DOHH2 (cell line): ENCODE results near the gene GREM1.

Source experiments
- H3F3A ChIP-seq: fragments of 200-600 bp; sonication (generic), shearing (Covaris generic); 2 replicates; pipeline ENCODE4 v1.6.0; 2016; ENCODE audit warnings: antibody characterized with exemption, mild to moderate bottlenecking; ENCODE audit not compliant: control insufficient read depth, insufficient read depth
- H3K27ac ChIP-seq: fragments of 200-600 bp; sonication (generic); 2 replicates; pipeline ENCODE4 v1.5.1; 2014; ENCODE audit warnings: low read depth, mild to moderate bottlenecking, low read length, moderate library complexity
- H3K27me3 ChIP-seq: fragments of 200-600 bp; sonication (generic); 2 replicates; pipeline ENCODE4 v1.6.1; 2014; ENCODE audit warnings: mild to moderate bottlenecking, low read length, mixed read lengths; ENCODE audit not compliant: control insufficient read depth
- H3K36me3 ChIP-seq: fragments of 200-600 bp; sonication (generic); 2 replicates; pipeline ENCODE4 v1.6.1; 2014; ENCODE audit warnings: mild to moderate bottlenecking, low read length, moderate library complexity, mixed read lengths; ENCODE audit not compliant: control insufficient read depth
- H3K4me1 ChIP-seq: fragments of 200-600 bp; sonication (generic); 2 replicates; pipeline ENCODE4 v1.6.1; 2014; ENCODE audit warnings: mild to moderate bottlenecking, low read length, mixed read lengths; ENCODE audit not compliant: control insufficient read depth
- H3K4me2 ChIP-seq: fragments of 200-600 bp; sonication (generic); 2 replicates; pipeline ENCODE4 v1.6.0; 2014; ENCODE audit warnings: mild to moderate bottlenecking, low read length, moderate library complexity
- H3K4me3 ChIP-seq: fragments of 200-600 bp; sonication (generic); 2 replicates; pipeline ENCODE4 v1.5.1; 2014; ENCODE audit warnings: mild to moderate bottlenecking, low read length, mixed read lengths
- H3K79me2 ChIP-seq: fragments of 200-600 bp; sonication (generic); 2 replicates; pipeline ENCODE4 v1.6.1; 2014; ENCODE audit warnings: mild to moderate bottlenecking, low read length, mixed read lengths; ENCODE audit not compliant: control insufficient read depth
- H3K9me2 ChIP-seq: fragments of 200-600 bp; sonication (generic); replicated peaks from 2 replicates; pipeline ENCODE4 v1.6.1; 2014; ENCODE audit warnings: mild to moderate bottlenecking, low read length, mixed read lengths; ENCODE audit not compliant: control insufficient read depth
- H3K9me3 ChIP-seq: fragments of 200-600 bp; sonication (generic); 2 replicates; pipeline ENCODE4 v1.6.1; 2014; ENCODE audit warnings: antibody characterized with exemption, low read length, mixed read lengths; ENCODE audit not compliant: control insufficient read depth, insufficient read depth
- H4K20me1 ChIP-seq: fragments of 200-600 bp; sonication (generic); 2 replicates; pipeline ENCODE4 v1.6.0; 2014; ENCODE audit warnings: low read depth, mild to moderate bottlenecking, antibody characterized with exemption, low read length, moderate library complexity; ENCODE audit not compliant: control insufficient read depth, insufficient read depth
- EZH2phosphoT487 ChIP-seq: fragments of 200-600 bp; sonication (generic); IDR thresholded peaks from 2 replicates; pipeline ENCODE4 v1.6.1; 2017; ENCODE audit warnings: borderline replicate concordance, mild to moderate bottlenecking, antibody characterized with exemption, low read length, moderate library complexity, mixed read lengths
- TF ChIP-seq, protein P1 (sequence below): fragments of 200-600 bp; sonication (generic); IDR thresholded peaks from one replicate; pipeline ENCODE4 v1.5.1; 2014; ENCODE audit warnings: antibody characterized with exemption, mild to moderate bottlenecking, low read depth, low read length; ENCODE audit not compliant: poor library complexity, severe bottlenecking

GREM1 gene

DNA sequence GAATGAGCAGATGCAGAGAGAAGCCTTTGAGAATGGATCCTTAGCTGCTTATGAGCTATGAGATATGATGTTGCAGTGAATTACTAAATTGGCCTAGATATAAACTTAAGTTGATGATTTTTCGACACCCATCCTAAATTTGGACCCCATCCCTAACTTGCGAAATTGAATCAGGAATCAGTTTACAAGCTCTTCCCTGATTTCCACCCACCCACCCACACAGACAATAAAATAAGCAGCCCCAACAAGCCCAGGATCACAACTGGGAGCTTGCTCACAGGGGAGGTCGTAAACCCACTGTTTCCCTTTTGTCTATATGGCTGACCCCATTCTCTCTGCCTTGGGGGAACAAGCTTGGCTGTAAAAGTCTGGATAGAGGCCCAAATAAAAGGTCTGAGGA lies 57.3 kb downstream of the GREM1 start:
- Histone ChIP-seq H3K4me2 (no peak overlapping the region), H3K36me3 (no peaks in the 10 kb centered on the region), H3K9me2 (no peaks in the 10 kb centered on the region), H4K20me1 (no peaks in the 10 kb centered on the region), H3K27me3 (no peaks in the 10 kb centered on the region), H3K9me3 (no peaks in the 10 kb centered on the region), H3K27ac (no peak overlapping the region), H3K4me1 (no peaks in the 10 kb centered on the region), H3K79me2 (no peaks in the 10 kb centered on the region), H3F3A (no peaks in the 10 kb centered on the region), H3K4me3 (no peak overlapping the region)
- TF ChIP-seq, protein P1, sequence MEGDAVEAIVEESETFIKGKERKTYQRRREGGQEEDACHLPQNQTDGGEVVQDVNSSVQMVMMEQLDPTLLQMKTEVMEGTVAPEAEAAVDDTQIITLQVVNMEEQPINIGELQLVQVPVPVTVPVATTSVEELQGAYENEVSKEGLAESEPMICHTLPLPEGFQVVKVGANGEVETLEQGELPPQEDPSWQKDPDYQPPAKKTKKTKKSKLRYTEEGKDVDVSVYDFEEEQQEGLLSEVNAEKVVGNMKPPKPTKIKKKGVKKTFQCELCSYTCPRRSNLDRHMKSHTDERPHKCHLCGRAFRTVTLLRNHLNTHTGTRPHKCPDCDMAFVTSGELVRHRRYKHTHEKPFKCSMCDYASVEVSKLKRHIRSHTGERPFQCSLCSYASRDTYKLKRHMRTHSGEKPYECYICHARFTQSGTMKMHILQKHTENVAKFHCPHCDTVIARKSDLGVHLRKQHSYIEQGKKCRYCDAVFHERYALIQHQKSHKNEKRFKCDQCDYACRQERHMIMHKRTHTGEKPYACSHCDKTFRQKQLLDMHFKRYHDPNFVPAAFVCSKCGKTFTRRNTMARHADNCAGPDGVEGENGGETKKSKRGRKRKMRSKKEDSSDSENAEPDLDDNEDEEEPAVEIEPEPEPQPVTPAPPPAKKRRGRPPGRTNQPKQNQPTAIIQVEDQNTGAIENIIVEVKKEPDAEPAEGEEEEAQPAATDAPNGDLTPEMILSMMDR, result no peak
- TF ChIP-seq EZH2phosphoT487, result no peak

DNA sequence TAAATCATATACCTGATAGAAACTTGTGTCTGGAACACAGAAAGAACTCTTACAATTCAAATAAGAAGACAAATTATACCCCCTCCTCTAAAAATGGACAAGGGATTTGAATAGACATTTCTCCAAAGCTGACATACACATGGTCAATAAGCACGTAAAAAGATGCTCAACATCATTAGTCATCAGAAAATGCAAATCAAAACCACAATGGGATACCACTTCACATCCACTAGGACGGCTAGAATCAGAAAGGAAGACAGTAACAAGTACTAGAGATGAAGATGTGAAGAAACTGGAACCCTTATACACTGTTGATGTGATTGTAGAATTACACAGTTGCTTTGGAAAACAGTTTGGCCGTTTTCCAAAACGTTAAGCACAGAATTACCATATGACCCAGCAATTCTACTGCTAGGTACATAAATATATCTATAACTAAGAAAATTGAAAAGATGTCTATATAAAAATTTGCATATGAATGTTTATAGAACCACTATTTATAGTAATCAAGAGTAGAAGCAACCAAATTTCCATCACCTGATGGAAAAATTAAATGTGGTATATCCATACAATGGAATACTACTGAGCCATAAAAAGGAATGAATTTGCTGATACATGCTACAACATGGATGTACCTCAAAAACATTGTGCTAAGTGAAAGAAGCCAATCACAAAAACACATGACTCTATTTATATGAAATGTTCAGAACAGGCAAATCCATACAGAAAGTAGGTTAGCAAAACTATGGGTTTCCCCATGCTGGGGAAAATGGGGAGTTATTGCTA lies 60.8 kb downstream of the GREM1 start:
- H3K9me3 ChIP-seq, result no peaks in the 10 kb centered on the region
- H3K9me2 ChIP-seq, result no peaks in the 10 kb centered on the region
- H3K27me3 ChIP-seq, result no peaks in the 10 kb centered on the region
- no peaks in the 10 kb centered on the region for H3K36me3 ChIP-seq
- no peak overlapping the region for H3K4me3 ChIP-seq
- H3K4me1 ChIP-seq, result no peaks in the 10 kb centered on the region
- TF ChIP-seq, protein P1, result no peak
- TF ChIP-seq EZH2phosphoT487, result no peak
- no peaks in the 10 kb centered on the region for H4K20me1 ChIP-seq
- no peak overlapping the region for H3K27ac ChIP-seq
- no peaks in the 10 kb centered on the region for H3F3A ChIP-seq
- no peaks in the 10 kb centered on the region for H3K79me2 ChIP-seq
- H3K4me2 ChIP-seq, result no peak overlapping the region

DNA sequence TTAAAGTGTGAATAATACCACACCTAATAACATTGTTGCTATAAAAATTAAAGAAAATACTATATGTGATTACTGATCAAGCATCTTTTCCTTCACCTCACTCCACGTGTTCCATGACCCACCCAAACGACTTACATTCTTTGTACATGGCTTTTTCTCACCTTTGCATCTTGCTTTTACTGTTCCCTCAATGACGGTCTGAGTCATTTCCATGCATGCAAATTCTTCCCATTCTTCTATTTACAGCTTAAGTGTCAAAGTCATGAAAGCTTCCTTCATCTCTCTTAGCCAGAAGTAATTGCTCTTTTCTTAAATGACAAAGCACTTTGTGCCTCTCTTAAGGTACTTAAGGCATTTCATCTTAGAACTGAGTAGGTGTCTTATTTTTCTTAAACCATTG lies 64.0 kb downstream of the GREM1 start:
- Histone ChIP-seq H3F3A (no peaks in the 10 kb centered on the region), H4K20me1 (no peaks in the 10 kb centered on the region), H3K9me2 (no peaks in the 10 kb centered on the region), H3K9me3 (no peaks in the 10 kb centered on the region), H3K4me2 (no peak overlapping the region), H3K36me3 (no peaks in the 10 kb centered on the region), H3K4me1 (no peaks in the 10 kb centered on the region), H3K27ac (no peak overlapping the region), H3K79me2 (no peaks in the 10 kb centered on the region), H3K4me3 (no peak overlapping the region), H3K27me3 (peaks cover 2% of the 10 kb centered on the region)
- TF ChIP-seq, protein P1, result no peak
- TF ChIP-seq EZH2phosphoT487, result no peak
